HG02840 (cell line): ENCODE measurements around the gene TARS3.

Source experiments
- ATAC-seq: cut with Tn5 transposase; IDR thresholded peaks from one replicate; pipeline ENCODE4 v1.9.1; 2021; ENCODE audit warnings: mild to moderate bottlenecking, moderate library complexity, moderate number of reproducible peaks; ENCODE audit not compliant: unreplicated experiment, low FRiP score

The TARS3 gene

GRCh38 chr15:101707983-101708382 is 16.3 kb downstream of the TARS3 start:
- no peak for ATAC-seq

- no peak for ATAC-seq
These were observed 22.2 kb downstream of the TARS3 start for GRCh38 chr15:101702077-101702476.

- no peak for ATAC-seq
These were observed 26.0 kb downstream of the TARS3 start for GRCh38 chr15:101698314-101698713.

- ATAC-seq = no peak
These were observed 26.8 kb downstream of the TARS3 start for GRCh38 chr15:101697488-101697887.

GRCh38 chr15:101696829-101697228 is 27.4 kb downstream of the TARS3 start:
- ATAC-seq = no peak

GRCh38 chr15:101694261-101694660 is 30.0 kb downstream of the TARS3 start:
- no peak for ATAC-seq

GRCh38 chr15:101692801-101693598 is 31.3 kb downstream of the TARS3 start:
- no peak for ATAC-seq

- no peak for ATAC-seq
These were observed 34.4 kb downstream of the TARS3 start for GRCh38 chr15:101689901-101690300.

GRCh38 chr15:101686718-101687117 is 37.6 kb downstream of the TARS3 start:
- no peak for ATAC-seq

GRCh38 chr15:101684877-101685276 is 39.4 kb downstream of the TARS3 start:
- ATAC-seq = no peak

GRCh38 chr15:101684384-101684783 is 39.9 kb downstream of the TARS3 start:
- ATAC-seq = no peak

GRCh38 chr15:101679806-101680205 is 44.5 kb downstream of the TARS3 start:
- no peak for ATAC-seq

- ATAC-seq = no peak
These were observed 47.3 kb downstream of the TARS3 start for GRCh38 chr15:101676921-101677329.

- ATAC-seq = no peak
These were observed 48.3 kb downstream of the TARS3 start for GRCh38 chr15:101675796-101676582.

GRCh38 chr15:101675015-101675414 is 49.3 kb downstream of the TARS3 start:
- ATAC-seq = no peak

GRCh38 chr15:101672298-101672697 is 52.0 kb downstream of the TARS3 start:
- no peak for ATAC-seq

- no peak for ATAC-seq
These were observed 54.5 kb downstream of the TARS3 start for GRCh38 chr15:101669744-101670143.

GRCh38 chr15:101667881-101668280 is 56.4 kb downstream of the TARS3 start:
- no peak for ATAC-seq

- no peak for ATAC-seq
These were observed 59.9 kb downstream of the TARS3 start for GRCh38 chr15:101664303-101664913.

- no peak for ATAC-seq
These were observed 62.1 kb downstream of the TARS3 start for GRCh38 chr15:101662203-101662602.

GRCh38 chr15:101660005-101660404 is 64.3 kb downstream of the TARS3 start:
- ATAC-seq = no peak
